AG08395 (cell line): Measurements from ENCODE around the gene MARCHF3.
"Not testable (repeated sequence)": the region's sequence is repeated elsewhere in the genome, so short reads cannot be mapped to it uniquely, and the experiment has no call there.

Experiments used
- DNase-seq: peaks from one replicate; pipeline ENCODE4 v3.0.0; 2012; ENCODE audit warnings: mixed read lengths, low spot score

Gene MARCHF3

DNA sequence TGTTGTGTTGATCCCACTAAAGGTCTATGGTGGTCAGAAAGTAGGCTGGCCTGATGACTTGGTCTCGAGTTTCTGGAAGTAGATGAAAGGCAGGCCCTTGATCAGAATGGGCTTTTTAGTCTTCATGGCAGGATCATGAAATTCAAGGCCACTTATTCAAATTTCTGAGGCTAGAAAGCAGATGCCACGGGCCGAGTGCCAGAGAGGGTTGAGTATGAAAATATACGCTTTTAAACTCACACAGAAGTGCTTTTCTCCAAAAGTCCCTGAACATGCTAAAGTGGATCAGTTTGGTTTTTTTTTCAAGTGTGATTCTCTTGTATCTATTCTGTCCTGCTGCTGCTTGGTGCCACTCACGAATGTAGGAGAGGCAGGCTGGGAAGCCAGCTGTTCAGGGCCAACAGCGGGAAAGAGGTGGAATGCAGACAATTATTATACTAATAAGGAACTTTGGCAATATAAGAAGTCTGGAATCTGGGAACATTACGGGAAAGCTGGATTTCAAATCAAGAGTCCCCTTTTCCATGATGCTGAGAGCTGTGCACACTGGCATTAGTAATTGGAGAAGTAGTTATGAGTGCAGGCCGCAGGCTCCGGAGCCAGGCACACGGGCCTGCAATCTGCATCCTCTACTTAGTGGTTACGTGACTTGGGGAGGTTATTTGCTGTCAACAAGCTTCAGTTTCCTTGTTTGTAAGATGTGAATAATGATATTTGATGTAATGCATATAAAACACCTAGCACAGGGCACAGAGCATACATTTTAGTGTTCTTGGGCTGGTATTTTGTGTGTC is 157.6 kb downstream of the MARCHF3 start:
- no peak for DNase-seq

DNA sequence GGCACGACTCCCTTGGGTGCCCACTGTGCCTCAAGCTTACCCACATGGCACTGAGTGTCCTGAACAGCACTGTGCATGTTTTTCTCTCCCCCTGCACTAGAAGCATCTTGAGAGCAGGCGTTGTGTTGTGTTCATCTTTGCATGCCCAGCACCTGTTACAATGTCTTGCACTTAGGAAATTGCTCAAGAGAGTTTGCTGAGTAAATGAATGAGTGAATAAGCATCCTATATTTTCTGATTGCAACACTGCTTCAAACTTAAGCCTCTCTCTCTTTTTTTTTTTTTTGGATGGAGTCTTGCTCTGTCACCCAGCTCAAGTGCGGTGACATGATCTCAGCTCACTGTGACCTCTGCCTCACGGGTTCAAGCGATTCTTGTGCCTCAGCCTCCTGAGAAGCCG is 158.9 kb downstream of the MARCHF3 start:
- no peak for DNase-seq

DNA sequence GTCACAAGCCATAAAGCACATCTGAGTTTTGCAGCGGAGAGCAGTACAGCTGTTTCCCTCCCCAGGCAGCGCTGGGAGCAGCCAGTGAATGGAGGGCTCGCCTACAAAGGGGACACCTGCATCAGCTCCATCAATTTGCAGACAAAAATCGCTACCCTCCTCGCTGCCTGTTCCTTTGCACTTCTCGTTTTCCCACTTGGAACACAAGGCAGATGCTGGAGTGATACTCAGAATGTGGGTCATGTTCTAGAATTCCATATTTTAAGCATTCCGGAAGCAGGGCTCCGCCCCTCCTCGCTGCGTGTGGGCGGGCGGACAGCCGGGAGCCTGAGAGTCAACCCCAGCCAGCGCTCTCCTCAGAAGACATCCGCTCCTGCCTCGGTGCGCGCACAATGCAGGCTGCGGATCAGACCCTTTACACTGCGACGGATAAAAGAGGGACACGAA is 161.3 kb downstream of the MARCHF3 start:
- peak; percentile 66 for DNase-seq

DNA sequence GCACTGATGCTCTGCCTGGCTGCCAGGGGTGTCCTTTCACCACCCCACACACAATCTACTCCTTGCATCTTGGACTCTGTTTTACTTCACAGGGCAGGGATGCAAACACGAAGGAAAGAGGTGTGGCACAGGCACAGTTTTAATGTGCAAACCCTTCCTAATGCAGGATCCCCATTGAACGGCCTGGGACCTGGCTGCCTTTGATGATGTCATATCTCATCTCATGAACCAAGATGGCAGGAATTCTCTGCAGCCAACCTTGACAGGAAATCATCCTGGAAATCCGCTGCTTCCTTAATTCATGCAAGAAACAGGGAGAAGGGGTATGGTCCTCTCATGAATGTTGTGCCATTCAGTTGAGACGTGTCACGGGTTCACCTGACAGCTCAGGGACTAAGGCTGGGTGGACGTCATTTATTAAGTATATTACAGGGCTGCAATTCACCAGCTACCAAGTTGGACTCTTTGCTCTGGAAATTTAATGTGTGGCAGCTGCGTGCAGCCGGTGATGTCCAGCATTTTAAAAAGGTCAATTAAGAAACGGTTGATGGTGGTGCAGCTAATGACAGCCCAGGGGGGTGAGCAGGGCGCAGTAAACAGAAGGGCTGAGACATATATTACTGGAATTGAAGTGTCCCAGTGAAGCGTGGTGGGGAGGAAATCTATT is 161.9 kb downstream of the MARCHF3 start:
- DNase-seq: no peak

DNA sequence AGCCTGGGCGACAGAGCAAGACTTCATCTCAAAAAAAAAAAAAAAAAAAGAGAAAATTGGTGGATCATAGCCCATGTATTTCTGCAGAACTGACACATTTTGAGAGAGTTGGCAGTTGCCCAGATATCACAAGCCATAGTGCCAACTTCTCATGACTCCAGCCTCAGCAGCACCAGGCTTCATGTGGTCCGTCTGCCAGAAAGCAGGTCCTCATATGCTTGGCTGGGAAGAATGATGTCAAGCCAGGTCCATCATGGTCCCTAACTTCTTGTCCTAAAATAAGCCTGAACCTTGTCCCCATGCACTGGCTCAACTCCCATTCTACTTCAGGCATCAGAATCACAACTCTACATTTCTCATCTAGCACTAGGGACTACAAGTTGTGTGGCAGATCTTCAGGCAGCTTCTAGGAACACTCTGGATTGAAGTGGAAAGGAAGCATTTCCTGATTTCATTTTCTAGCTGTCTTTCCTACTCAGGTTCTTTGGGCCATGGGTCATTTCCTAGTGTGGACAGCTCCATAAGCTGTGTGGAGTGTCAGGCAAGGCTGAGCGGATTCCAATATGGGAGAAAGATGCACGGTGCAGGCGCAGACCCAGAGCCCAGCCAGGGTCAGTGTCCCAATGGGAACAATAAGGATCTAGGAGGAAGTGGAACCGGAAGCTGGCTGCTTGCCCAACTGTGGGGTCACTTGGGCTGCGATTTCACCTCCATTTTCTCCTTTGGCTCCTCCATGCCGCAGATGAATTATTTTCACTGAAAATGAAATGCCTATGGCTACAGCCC is 163.3 kb downstream of the MARCHF3 start:
- DNase-seq: no peak

DNA sequence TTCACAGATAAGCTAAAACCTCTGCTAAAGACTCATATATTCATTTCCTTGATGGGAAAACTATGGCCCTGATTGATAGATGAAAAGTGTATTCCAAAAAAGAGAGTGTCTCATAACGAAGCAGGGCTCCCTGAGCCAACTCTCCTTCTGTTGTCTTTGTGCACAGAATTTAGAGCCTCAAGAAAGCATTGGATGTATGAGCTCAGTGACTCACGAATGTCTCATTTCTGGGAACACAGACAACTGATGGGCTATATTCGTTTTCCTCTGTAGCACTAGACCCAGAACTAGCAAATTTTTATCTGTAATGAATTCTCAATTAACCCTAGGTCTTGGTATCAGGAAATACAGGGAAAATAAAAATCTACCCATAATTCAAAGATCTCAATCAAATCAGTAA is 165.1 kb downstream of the MARCHF3 start:
- peak; percentile 49 for DNase-seq

DNA sequence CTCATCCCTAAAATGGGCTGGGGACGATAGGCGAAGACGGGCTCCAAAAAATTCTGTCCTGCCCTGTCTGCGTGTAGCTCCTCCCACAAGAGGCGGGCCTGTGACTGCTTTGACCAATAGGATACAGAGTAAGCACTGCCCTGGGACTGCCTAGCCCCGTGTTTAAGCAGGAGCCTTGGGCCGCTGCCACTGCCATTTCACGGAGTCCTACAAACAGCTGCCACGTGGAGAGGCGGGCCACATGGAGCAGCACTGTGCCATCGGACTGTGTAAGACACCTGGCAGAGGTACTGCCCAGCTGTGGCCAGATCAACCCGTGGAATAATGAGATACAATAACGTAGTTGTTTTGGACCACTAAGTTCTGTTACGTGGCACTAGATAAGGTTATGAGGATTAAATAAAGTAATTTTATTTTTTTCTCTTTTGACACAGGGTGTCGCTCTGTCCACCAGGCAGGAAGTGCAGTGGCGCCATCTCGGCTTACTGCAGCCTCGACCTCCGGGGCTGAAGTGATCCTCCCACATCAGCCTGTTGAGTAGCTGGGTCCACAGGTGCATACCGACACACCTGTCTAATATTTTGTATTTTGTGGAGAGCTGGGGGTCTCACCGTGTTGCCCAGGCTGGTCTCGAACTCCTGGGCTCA is 166.2 kb downstream of the MARCHF3 start:
- DNase-seq: no peak

DNA sequence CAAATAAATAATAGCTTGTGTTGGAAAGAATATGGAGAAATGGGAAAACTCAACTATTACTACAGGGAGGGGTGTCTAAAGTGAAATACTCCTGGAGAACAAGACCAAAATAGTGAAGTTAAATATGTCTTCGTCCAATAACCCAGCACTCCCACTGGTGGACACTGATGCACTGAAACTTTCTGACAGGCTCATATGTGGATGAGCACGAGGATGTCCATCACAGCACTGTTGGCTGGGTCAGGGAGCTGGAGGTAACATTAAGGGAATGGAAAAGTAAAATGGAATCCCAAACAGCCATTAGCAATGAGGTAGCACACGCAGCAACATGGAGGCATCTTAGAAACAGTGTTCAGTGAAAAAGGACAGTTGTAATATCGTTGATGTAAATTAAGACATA is 167.0 kb downstream of the MARCHF3 start:
- no peak for DNase-seq

DNA sequence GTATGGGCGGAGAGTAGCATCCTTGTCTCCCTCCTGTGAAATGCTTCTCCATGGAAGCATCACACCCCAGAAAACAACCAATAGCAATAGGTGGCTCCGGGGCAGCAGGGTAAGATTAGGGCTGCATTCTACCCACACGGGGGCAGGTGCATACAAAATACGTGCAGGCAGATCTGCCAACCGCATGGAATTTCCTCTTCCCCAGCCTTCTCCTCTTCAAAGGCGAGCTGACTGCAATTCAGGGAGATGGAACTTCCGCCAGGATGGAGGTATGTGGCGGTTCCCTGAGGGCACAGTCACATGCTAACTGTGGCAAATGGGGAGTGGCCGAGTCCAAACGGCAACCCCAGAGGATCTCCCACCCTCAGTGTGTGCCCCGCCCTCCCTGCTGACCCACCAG is 171.9 kb downstream of the MARCHF3 start:
- DNase-seq: no peak

DNA sequence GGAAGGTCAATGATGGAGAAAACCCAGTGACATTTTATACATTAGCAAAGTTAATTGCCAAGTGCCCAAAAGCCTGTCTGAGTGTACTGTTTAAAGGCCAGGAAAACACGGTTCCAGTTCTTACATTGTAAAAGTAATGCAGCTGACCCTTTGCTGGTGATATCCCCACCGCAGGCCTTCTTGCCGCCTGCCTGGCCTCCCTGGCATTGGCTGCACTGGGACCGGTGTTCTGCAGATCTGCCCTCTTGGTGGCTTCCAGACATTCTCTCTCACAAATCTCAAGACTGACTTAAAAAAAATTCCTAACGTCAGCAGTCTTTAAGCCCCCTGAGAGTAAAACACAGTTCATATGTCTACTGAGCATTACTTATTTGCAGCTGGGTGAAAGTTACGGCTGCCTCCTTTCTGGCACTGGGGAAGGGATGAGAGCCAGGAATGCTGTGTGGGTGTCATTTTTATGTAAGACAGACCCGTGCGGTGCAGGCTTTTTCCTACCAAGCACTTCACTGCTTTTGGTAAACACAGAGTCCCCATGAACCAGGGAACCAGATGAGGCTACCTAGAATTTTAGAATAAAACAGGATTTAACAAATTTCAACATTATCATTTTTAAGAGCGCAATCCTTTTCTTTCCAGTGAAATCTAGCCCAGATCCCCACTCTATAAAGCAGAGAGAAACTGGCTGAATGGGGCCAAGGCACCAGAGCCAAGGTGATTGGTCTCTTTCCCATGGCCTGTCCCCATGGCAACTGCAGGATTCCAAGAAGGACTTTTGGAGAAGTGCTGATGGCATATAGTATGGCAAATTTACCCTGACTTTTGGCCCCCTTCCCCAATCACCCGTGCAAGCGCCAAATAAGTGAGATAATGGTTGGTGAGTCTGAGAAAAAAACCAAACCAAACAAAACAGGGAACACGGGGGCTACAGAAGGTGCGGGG is 172.6 kb downstream of the MARCHF3 start:
- peak; percentile 19 for DNase-seq

DNA sequence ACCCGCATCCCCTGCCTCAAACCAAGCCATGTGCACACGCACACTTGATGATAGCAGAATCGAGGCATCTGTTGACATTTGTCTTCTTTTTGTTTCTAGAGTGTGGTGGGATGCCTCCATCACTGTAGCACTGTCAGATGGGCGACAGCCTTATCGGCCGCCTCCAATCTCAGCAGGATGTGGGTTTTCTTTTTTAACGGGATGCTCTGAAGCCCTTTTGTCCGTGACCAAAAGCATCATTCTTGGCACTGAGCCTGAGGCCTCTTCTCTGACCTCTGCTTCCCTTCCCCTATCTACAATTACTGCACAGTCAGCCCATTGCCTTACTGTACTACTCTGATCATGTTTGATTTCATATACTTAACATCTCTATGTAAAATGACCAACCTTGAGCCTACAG is 175.1 kb downstream of the MARCHF3 start:
- DNase-seq: no peak

DNA sequence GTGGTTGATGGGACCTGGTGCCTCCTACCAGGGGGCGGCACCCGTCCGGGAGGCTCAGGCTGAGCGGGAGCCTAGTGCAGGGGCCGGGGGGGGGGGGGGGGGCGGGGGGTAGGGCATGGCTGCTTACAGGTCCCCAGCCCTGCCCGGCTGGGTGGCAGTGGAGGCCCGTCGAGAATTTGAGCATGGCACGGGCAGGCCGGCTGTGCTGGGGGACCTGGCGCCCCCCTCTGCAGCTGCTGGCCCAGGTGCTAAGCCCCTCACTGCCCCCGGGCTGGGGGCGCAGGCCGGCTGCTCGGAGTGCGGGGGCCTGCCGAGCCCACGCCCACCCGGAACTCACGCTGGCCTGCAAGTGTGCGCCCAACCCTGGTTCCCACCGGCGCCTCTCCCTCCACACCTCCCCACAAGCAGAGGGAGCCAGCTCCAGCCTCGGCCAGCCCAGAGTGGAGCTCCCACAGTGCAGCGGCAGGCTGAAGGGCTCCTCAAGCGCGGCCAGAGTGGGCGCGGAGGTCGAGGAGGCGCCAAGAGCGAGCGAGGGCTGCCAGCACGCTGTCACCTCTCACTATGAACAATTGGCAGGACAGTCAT is 175.7 kb downstream of the MARCHF3 start:
- no peak for DNase-seq

DNA sequence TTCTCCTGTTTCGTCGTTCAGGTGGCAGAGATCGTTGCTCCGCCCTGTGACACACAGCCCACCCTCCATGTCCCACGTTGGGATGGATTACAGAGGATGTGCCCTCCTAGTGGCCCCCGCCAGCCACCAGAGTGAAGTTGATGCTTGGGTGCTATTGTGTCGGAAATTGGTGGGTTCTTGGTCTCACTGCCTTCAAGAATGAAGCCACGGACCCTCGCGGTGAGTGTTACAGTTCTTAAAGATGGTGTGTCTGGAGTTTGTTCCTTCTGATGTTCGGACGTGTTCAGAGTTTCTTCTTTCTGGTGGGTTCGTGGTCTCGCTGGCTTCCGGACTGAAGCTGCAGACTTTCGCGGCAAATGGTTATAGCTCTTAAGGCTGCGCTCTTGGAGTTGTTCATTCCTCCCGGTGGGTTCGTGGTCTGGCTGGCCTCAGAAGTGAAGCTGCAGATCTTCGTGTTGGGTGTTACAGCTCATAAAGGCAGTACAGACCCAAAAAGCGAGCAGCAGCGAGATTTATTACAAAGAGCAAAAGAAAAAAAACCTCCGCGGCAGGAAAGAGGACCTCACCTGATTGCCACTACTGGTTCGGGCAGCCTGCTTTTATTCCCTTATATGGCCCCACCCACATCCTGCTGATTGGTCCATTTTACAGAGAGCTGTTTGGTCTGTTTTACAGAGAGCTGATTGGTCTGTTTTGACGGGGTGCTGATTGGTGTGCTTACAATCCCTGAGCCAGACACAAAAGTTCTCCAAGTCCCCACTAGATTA is 176.6 kb downstream of the MARCHF3 start:
- DNase-seq: not testable (repeated sequence)

DNA sequence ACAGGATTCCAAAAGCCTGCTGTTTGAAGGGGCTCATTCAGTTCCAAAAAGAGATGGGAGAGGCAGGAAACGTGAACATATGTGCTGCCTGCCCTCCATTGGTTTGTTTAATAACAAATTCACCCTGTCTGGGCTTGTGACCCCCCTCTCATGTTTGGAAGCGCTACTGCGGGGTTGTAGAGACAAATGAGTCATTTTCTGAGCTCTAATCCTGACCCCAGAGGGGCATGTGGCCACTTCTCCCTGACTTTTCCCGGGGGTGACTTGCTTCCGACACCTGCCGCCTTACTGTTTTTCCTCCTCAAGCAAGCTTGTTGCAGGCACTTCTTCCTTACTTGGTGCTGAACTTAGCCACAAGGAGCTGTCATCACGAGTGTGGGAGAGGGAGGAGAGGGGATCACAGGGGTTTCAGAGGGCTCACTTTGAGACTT is 177.5 kb downstream of the MARCHF3 start:
- DNase-seq: no peak

DNA sequence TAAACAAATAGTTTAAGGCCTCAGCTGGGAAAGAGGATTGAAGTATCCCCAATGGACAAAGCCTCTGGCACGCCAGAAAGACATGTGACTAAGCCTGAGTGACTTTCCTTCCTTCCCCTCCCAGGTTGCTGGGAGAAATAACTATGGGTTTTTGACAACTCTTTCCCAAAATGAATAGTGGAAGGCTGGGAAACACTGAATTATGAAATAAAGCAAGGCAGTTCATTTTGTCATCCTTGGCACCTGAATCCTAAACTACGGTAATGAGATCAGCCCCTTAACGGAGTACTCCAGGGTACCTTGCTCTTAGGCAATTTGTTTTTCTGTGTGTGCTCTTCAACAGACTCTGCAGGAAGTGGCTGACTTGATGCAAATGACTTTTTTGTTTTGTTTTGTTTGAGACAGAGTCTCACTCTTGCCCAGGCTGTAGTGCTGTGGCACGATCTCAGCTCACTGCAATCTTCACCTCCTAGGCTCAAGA is 178.2 kb downstream of the MARCHF3 start:
- no peak for DNase-seq

DNA sequence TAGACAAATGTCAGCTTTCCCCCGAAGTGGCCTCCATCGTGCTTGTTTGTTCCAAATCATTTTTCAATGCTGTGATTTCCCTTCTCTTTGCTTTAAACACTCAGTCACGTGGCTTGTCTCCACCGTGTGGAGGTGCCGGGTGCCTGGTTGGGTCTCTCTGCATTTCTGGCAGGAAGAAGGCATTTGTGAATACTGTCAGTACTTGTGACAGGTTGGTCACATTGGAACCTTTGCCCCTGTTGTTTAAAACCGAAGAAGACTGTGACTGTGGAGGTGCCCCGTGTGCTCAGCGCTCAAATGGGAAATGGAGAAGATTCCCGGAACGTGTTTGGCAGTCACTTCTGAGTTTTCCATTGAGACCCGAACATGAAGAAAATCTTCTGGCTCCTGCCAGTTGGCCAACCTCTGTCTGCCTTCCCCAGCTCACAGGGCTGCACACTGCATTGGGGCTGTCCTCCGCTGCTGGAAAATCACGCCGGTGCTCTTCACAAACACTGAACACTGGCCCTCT is 178.8 kb downstream of the MARCHF3 start:
- no peak for DNase-seq

DNA sequence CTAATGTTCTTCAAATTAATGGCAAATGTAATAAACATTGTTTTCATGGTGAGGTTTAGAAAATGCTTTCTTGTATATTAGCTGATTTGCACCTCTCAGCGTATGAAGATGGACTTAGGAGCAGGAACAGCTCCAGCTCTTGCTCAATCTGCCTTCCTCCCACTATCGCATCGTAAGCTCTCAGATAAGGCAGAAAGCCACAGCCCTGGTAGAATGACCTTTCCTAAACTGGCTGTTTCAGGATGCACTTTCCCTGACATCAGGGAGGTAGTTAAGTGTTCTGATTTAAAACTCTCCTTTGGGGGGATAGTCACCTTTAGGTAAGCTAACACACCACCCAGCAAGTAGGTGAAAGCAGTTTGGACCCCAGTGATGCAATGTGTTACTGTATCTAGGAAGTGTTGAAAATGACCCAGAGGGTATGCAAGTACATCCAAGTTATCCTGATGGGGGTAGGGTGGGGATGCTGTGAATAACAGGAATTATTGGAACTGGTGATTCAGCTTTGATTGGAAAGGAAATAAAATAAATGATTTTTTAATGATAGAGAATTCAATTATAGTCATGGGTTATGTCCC is 181.2 kb downstream of the MARCHF3 start:
- no peak for DNase-seq

DNA sequence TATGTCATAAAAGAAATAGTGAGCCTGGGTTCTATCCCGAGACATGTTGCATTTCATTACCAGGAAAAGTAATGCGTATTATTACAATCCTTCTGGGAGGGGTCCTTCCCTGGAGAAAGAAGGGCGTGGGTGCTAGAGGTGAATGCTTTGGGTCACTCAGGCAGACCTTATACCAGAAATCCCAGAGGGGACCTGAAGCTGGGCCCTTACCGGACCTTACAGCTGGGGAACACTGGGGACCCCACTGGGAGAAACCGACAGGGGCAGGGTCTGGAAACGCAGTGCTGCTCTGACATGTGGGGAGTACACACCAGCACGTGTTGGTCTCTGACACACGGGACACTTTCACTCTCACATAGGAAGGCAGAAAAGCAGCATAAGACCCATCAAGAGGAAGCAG is 182.1 kb downstream of the MARCHF3 start:
- no peak for DNase-seq

DNA sequence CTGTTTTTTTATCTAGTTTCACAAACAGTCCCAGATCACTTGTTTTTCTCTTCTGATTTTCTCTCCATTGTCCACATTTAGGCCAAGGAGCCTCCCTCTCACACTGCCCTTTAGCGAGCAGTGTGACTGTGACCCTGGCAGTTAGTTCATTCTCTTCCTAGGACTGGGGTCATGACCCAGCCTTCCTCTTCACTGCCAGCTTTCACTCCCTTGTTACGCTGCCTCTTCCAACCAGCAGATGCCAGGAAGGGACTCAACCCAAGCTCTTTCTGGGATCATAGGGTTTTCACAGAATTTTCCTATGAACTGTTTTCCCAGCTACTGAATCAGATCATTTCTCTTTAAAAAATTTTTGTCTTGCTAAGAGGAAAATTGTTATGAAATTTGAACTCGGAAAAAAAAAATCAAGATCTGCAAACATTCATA is 182.5 kb downstream of the MARCHF3 start:
- no peak for DNase-seq
